ENCODE results near the gene TSC1. TPM values are rescaled to one million over a fixed set of nuclear protein-coding genes. Genes with fewer than 3 reads are reported as not detected.

Gene TSC1
- total RNA-seq, 2 experiments from 2014 or later: 20.7 to 23.2 TPM

DNA sequence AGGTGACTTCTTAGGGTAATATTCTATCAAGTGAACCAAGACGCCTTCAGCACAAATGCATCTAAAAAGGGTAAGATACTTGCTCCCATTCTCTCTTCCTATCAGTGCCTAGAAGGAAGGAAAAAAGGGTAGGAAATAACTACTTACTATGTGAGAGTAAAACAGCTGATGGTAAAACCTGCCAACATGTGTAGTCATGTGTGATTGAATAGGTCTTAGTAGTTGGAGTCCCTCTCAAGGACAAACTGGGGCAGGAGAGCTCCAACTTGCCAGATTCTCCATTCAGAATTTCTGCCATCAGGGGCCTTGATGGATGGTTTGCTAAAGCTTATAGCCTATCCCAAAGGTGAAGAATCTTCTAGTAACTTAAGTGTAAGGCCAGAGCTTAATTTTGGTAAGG, 5.2 kb downstream of the TSC1 start:
- POLR2A ChIA-PET: no interaction called here
- Mint-ChIP-seq H3K27me3 (no peaks in the 10 kb centered on the region), H3K36me3 (ENCODE audit: low read depth) (no peaks in the 10 kb centered on the region), H3K4me3 (no peak overlapping the region), H3K27ac (no peak overlapping the region), H3K9me3 (no peaks in the 10 kb centered on the region), H3K4me1 (ENCODE audit: low read depth) (peaks cover 22% of the 10 kb centered on the region)
- ATAC-seq (no peak), DNase-seq (no peak)
- intact Hi-C loops (cut with micrococcal nuclease): no loop called here
- CTCF ChIA-PET: interaction anchor here (1.3 to 1.4 kb wide), 2 partner anchors 33 to 37 kb away, joined by 3 to 6 read pairs; no protein-coding TSS in a partner anchor
- TF ChIP-seq, protein P1, sequence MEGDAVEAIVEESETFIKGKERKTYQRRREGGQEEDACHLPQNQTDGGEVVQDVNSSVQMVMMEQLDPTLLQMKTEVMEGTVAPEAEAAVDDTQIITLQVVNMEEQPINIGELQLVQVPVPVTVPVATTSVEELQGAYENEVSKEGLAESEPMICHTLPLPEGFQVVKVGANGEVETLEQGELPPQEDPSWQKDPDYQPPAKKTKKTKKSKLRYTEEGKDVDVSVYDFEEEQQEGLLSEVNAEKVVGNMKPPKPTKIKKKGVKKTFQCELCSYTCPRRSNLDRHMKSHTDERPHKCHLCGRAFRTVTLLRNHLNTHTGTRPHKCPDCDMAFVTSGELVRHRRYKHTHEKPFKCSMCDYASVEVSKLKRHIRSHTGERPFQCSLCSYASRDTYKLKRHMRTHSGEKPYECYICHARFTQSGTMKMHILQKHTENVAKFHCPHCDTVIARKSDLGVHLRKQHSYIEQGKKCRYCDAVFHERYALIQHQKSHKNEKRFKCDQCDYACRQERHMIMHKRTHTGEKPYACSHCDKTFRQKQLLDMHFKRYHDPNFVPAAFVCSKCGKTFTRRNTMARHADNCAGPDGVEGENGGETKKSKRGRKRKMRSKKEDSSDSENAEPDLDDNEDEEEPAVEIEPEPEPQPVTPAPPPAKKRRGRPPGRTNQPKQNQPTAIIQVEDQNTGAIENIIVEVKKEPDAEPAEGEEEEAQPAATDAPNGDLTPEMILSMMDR (IDR thresholded peaks at IDR 0.05): no peak

DNA sequence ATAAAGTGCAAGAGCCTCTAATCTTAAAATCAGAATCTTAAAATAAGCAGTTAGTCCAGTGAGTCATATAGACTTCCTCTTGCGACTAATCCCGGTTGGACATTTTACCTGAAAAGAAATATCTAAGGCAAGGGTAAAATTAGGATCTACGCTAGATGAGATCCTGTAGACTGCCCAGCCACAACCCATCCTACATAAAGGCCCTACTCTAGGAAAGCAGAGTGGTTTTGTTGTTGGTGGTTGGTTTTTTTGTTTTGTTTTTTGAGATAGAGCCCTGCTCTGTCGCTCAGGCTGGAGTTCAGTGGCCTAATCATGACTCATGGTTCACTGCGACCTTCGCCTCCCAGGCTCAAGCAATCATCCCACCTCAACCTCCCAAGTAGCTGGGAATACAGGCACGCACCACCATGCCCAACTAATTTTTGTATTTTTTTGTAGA, 6.9 kb downstream of the TSC1 start:
- TF ChIP-seq, protein P1 (IDR thresholded peaks at IDR 0.05): no peak
- H3K36me3 Mint-ChIP-seq (ENCODE audit: low read depth): peaks cover 6% of the 10 kb centered on the region

DNA sequence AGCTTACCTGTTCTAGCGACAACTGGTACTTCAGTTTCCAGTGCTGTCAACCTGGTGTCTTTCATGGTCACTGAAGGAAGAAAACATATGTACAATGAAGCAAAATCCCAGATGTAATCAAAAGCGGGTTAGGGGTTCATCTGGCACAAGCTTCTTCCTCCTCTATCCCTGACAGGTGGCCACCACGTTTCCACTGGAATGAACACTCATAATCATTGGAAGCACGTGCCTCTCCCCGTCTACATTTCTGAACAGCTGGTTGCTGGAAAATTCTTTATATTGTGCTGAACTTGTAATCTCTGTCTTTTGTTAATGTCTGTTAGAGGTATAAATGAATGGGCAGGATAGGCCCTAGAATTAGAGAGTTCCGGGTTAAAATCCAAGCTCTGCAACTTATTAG, 9.4 kb downstream of the TSC1 start:
- no peak overlapping the region for H3K4me3 Mint-ChIP-seq
- no peaks in the 10 kb centered on the region for H3K27me3 Mint-ChIP-seq
- no peak overlapping the region for H3K27ac Mint-ChIP-seq
- no peaks in the 10 kb centered on the region for H3K9me3 Mint-ChIP-seq
- no peak for DNase-seq
- H3K36me3 Mint-ChIP-seq (ENCODE audit: low read depth): peaks cover 8% of the 10 kb centered on the region
- TF ChIP-seq, protein P1 (IDR thresholded peaks at IDR 0.05): no peak
- no peaks in the 10 kb centered on the region for H3K4me1 Mint-ChIP-seq (ENCODE audit: low read depth)
- ChIA-PET CTCF (interaction anchor here (0.6 to 2.8 kb wide), 6 partner anchors 11 to 43 kb away, joined by 3 to 8 read pairs (median 4); partner anchors contain the start of gene GFI1B), POLR2A (interaction anchor here (0.6 to 3.4 kb wide), 4 partner anchors 9 to 54 kb away, joined by 3 to 20 read pairs (median 4); partner anchors contain the start of gene TSC1)
- ATAC-seq: no peak
- intact Hi-C loops (cut with micrococcal nuclease): no loop called here

More for the DNA sequence above, 6.9 kb downstream of the TSC1 start:
- Mint-ChIP-seq H3K4me3 (no peak overlapping the region), H3K4me1 (ENCODE audit: low read depth) (peaks cover 8% of the 10 kb centered on the region), H3K27ac (no peak overlapping the region), H3K9me3 (no peaks in the 10 kb centered on the region), H3K27me3 (no peaks in the 10 kb centered on the region)
- ChIA-PET CTCF (no interaction called here), POLR2A (no interaction called here)
- ATAC-seq (no peak), DNase-seq (no peak)
- intact Hi-C loops (cut with micrococcal nuclease): no loop called here

DNA sequence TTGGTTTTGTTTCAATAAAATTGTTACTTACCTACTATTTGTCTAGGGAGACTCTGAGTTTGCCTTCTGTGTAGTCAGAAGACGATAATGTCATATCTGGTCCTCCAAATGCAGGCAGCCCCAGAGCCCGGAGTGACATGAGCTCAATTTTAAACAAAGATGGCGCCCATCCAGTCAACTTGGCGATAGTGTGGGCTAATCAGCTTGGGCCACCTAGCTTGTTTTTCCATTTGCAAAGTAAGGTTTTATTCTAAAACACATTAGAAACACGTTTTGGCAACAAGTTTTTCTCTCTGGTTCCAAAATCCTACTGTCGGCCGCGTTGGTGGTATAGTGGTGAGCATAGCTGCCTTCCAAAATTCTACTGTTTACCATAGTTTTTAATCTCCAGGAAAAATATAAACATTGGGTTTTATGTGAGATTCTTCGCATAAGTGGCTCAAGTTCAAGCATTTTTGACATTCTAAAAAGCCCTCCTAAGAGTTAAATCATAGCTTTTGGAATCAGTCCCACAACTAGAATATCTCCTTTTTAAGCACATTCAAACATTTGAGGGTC, 13.2 kb downstream of the TSC1 start:
- no peak overlapping the region for H3K4me3 Mint-ChIP-seq
- intact Hi-C loops (cut with micrococcal nuclease): no loop called here
- DNase-seq (no peak), ATAC-seq (no peak)
- TF ChIP-seq, protein P1 (IDR thresholded peaks at IDR 0.05): no peak
- peaks cover 15% of the 10 kb centered on the region for H3K36me3 Mint-ChIP-seq (ENCODE audit: low read depth)
- H3K9me3 Mint-ChIP-seq: no peaks in the 10 kb centered on the region
- ChIA-PET CTCF (interaction anchor here (1.6 kb wide), 1 partner anchor 41 kb away, joined by 3 read pairs; no protein-coding TSS in a partner anchor), POLR2A (interaction anchor here (0.9 to 1.6 kb wide), 3 partner anchors 11 to 37 kb away, joined by 3 to 4 read pairs (median 3); partner anchors contain the start of gene TSC1)
- no peaks in the 10 kb centered on the region for H3K27me3 Mint-ChIP-seq
- no peaks in the 10 kb centered on the region for H3K4me1 Mint-ChIP-seq (ENCODE audit: low read depth)
- no peak overlapping the region for H3K27ac Mint-ChIP-seq

DNA sequence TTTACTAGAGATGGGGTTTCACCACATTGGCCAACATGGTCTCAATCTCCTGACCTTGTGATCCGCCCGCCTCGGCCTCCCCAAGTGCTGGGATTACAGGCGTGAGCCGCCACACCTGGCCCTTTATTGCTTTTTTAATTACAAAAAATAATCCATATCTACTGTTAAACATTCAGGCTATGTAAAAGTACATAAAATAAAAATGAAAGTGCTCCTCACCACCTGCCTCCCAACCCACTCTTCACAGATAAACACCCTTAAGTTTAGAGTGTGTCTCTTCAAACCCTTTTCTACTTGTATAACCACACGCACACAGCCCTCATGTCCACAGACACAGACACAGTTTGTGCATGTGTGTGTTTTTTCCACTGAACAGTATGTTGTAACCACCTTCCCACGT, 16.7 kb downstream of the TSC1 start:
- Mint-ChIP-seq H3K4me3 (no peak overlapping the region), H3K9me3 (no peaks in the 10 kb centered on the region), H3K27me3 (no peaks in the 10 kb centered on the region), H3K36me3 (ENCODE audit: low read depth) (peaks cover 18% of the 10 kb centered on the region), H3K27ac (no peak overlapping the region), H3K4me1 (ENCODE audit: low read depth) (no peaks in the 10 kb centered on the region)
- no peak for DNase-seq
- ChIA-PET POLR2A (no interaction called here), CTCF (no interaction called here)
- no peak for ATAC-seq
- TF ChIP-seq, protein P1 (IDR thresholded peaks at IDR 0.05): no peak
- intact Hi-C loops (cut with micrococcal nuclease): no loop called here
